SKM-1 treated with dmso at 0.1 percent for 144 hours (cell line): ENCODE measurements around the gene FAM110C.
"Not testable (repeated sequence)": the region's sequence is repeated elsewhere in the genome, so short reads cannot be mapped to it uniquely, and the experiment has no call there.

ENCODE experiments used
- DNase-seq: peaks from one replicate; lab custom pipeline; 2025; ENCODE audit not compliant: unreplicated experiment; lab: John Stamatoyannopoulos, UW

FAM110C gene, protein sequence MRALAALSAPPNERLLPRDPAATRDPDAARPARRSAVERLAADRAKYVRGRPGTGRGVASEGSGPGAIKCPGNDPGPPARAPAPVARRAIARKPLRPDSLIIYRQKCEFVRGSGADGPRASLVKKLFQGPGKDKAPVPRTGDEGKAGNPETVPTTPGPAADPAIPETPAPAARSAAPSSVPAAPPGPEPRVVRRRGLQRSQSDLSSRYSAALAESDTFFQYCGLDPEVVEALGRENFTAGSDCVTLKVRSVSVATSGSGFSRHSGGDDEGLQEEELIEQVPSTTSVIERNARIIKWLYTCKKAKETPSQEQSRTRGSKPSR

GRCh38 chr2:46471-47345 is at the start of gene FAM110C:
FAM110C (minus strand) TSS chr2:46505; CDS start chr2:46385, 120 bp downstream.
- DNase-seq: no peak

- no peak for DNase-seq
These were observed 46.0 kb upstream of the FAM110C start for GRCh38 chr2:92326-92725.

- DNase-seq: no peak
These were observed 44.5 kb upstream of the FAM110C start for GRCh38 chr2:90645-91312.

GRCh38 chr2:85761-86160 is 39.5 kb upstream of the FAM110C start:
- DNase-seq: no peak

DNA sequence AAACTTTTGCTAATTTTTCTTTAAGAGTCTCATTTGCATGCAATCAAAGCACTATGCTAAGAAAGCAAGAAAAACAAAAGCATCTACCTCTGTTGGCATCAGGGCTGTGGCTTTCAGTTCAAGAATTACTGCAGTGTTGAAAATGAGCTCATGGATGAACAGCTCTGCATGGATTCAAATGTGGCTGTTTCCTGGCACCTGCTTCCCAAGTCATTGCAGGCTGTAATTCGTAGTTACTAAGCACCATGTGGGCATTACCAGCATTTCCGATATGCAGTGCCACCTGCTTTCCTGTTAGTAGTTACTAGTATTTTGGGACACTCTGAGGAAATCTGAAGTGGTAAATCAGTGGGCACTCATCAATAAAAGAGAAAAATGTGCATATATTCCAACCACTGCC is 37.8 kb upstream of the FAM110C start:
- no peak for DNase-seq

GRCh38 chr2:80971-81736 is 34.8 kb upstream of the FAM110C start:
- DNase-seq: no peak

GRCh38 chr2:80378-80777 is 34.1 kb upstream of the FAM110C start:
- DNase-seq: no peak

- DNase-seq: no peak
These were observed 25.2 kb upstream of the FAM110C start for GRCh38 chr2:71309-72035.

GRCh38 chr2:69366-70344 is 23.4 kb upstream of the FAM110C start:
- DNase-seq: no peak

GRCh38 chr2:68637-69036 is 22.3 kb upstream of the FAM110C start:
- DNase-seq: not testable (repeated sequence)

DNA sequence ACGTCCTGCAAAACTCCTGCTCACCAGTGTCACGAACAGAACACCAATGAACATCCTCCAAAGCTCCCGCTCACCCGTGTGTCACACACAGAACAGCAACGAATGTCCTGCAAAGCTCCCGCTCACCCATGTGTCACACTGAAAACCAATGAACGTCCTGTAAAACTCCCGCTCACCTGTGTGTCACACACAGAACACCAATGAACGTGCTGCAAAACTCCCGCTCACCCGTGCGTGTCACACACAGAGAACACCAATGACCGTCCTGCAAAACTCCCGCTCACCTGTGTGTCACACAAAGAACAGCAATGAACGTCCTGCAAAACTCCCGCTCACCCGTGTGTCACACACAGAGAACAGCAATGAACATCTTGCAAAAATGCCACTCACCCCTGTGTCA is 20.5 kb upstream of the FAM110C start:
- DNase-seq: no peak

DNA sequence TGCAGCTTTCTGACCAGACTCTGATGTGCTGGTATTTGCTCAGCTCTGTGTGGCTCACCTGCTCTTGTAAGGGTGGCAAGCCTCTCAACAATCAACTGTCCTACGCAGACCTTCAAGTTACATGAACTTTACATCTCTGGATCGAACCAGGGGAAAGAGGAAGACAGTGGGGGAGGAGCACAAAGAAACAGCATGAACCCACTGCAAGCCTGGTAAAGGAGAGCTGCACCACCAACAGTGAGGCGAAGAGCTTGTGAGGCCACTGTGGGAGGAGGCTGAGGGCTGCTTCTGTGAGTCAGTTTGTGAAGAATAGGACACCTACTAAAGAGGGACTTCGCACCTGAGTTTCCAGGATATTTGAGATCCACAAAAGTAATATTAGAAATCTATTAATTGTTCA is 18.8 kb upstream of the FAM110C start:
- DNase-seq: no peak

DNA sequence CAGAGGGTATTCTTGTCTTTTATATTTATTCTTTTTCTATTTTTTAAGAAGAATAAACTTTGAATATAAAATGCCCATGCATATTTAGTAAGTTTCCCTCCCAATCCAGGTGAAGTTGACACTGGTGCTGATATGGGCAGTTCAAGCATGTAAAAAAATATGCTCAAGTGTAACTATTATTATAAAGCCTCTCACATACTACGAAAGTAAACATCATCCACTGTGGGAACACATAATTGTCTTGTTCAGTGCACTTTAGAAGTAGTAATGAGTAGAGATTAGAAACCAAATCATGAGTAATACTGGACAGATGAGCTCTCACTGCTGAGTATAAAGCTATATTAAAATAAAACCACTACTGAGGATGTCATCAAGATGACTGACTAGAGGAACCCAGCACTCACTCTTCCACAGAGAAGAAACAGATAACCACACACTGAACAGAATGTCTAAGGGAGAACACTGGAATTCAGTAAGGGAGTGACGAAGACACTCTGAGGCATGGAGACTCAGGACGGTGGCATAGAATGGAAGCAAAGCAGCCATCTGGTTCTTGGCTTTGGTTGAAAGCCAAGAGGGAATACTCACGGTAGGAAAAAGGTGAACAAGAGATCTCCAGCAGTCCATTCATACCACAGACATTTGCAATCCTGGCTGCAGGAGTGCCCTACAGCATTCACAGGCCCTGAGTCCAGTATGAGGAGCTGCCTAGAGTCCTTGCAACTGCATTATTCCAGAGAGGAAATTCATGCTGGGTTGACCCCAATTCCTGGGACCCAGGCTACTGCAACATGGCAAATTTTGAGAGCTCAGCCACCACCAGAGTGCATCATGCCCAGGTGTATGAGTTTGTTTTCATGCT is 9.5 kb upstream of the FAM110C start:
- no peak for DNase-seq

GRCh38 chr2:51613-52012 is 5.3 kb upstream of the FAM110C start:
- DNase-seq: no peak

DNA sequence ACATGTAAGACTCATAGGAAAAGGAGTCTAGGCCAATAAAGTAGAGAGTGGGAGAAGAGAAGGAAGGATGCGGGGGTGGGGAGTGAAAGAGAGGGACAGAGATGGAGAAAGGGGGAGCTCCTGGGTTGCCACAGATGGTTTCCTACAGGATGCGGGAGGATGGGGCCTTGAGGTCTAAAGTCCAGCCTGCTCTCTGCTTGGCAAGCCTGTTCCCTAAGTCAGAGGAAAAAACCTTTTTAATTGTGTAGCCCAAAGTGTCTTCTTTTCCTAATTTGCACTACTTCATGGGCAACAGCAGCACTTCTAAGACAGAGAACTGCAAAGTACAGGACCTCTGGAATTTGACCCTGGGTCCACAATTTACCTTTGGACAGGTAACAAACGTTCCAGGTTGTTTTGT is 1.4 kb upstream of the FAM110C start:
- no peak for DNase-seq

DNA sequence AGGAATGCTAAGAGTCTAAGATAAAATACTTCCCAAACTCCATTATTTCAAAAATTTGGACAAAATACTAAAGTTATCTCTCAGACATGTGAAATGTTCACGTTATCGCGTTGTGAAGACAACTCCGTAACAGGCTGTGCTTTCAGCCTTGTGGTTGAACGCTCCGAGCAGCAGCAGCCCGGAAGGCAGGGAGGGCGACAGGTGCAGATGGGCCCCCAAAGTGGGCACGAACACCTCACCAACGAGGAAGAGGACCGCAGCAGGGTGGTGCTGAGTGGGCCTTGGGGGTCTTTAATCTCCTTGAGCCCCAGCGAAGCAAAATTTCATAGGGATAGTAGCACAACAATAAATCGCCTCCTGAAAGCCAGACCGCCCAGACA is 1.0 kb upstream of the FAM110C start:
- DNase-seq: no peak

DNA sequence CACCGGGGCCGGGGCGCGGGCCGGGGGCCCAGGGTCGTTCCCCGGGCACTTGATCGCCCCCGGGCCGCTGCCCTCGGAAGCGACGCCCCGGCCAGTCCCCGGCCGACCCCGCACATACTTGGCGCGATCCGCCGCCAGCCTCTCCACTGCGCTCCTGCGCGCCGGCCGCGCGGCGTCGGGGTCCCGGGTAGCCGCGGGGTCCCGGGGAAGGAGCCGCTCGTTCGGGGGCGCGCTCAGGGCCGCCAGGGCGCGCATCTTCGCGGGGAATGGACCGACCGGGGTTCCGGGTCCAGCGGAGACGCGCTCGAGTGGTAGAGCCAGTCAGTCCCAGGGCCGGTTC is 204 bp downstream of the FAM110C start:
- no peak for DNase-seq

DNA sequence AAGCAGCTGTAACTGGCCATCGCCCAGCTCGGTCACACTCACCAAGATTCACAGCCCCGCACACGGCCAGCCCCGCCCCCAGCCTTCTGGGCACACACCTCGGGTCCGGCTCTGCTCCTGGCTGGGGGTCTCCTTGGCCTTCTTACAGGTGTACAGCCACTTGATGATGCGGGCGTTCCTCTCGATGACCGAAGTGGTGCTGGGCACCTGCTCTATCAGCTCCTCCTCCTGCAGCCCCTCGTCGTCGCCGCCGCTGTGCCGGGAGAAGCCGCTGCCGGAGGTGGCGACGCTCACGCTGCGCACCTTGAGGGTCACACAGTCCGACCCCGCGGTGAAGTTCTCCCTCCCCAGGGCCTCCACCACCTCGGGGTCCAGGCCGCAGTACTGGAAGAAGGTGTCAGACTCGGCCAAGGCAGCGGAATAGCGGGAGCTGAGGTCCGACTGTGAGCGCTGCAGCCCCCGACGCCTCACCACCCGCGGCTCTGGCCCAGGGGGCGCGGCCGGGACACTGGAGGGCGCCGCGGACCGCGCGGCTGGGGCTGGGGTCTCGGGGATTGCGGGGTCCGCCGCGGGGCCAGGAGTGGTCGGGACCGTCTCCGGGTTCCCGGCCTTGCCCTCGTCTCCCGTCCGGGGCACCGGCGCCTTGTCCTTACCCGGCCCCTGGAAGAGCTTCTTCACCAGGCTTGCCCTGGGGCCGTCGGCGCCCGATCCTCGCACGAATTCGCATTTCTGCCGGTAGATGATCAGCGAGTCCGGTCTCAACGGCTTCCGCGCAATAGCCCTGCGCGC is 769 bp downstream of the FAM110C start:
- DNase-seq: no peak
